ENCODE measurements around the gene DIPK1A.

DNA sequence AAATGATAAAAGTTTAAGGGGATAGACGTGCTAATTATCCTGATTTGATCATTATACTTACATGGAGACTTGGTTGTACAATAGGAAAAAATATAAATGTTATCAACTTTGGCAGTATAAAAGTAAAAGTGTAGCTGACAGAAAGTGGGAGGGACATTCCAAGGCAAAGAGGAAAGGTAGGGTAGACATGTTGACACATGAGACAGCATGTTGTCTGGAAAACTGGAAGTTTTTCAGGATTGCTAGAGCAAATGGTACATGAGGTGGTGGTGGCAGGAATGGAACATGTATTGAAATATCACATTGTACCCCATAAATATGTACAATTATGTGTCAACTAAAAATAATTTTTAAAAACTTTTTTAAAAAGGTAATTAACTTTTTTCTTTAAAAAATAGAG lies 13.2 kb downstream of the DIPK1A start:
- TF ChIP-seq EZH2 (IDR thresholded peaks at IDR 0.05; ENCODE audit: low read depth) = no peak
- TF ChIP-seq, protein P1, sequence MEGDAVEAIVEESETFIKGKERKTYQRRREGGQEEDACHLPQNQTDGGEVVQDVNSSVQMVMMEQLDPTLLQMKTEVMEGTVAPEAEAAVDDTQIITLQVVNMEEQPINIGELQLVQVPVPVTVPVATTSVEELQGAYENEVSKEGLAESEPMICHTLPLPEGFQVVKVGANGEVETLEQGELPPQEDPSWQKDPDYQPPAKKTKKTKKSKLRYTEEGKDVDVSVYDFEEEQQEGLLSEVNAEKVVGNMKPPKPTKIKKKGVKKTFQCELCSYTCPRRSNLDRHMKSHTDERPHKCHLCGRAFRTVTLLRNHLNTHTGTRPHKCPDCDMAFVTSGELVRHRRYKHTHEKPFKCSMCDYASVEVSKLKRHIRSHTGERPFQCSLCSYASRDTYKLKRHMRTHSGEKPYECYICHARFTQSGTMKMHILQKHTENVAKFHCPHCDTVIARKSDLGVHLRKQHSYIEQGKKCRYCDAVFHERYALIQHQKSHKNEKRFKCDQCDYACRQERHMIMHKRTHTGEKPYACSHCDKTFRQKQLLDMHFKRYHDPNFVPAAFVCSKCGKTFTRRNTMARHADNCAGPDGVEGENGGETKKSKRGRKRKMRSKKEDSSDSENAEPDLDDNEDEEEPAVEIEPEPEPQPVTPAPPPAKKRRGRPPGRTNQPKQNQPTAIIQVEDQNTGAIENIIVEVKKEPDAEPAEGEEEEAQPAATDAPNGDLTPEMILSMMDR (conservative IDR thresholded peaks at IDR 0.05) = no peak

Data from PC-9 (cell line).